Fibroblast of lung (primary cell): Measurements from ENCODE around the gene NCBP3.

Experiments
- CTCF ChIP-seq, 2 donors: IDR thresholded peaks in 1 of 2; conservative IDR thresholded peaks in 1 of 2; 1 replicate in 1 of 2; 2 replicates in 1 of 2; pipeline ENCODE4 v1.5.1; 2011 to 2012; ENCODE audit warnings: low read length in 2 of 2, control low read depth in 1 of 2, inconsistent platforms in 1 of 2, low read depth in 1 of 2, mild to moderate bottlenecking in 1 of 2
- EZH2 ChIP-seq: IDR thresholded peaks from 2 replicates; pipeline ENCODE4 v1.5.1; 2012; ENCODE audit warnings: low read length, control low read depth, mild to moderate bottlenecking; ENCODE audit errors: missing control alignments

GRCh38 chr17:3815122-3815521 is 30.9 kb downstream of the NCBP3 start:
- no peak for TF ChIP-seq CTCF (conservative IDR thresholded peaks at IDR 0.05 in 1 of 2, IDR thresholded peaks at IDR 0.05 in 1 of 2; ENCODE audit: low read depth in 1 of 2, low read length in 2 of 2)
- TF ChIP-seq EZH2: no peak
